MG63 (cell line): Measurements from ENCODE around the gene UVRAG. TPM values are rescaled to one million over a fixed set of nuclear protein-coding genes. Genes with fewer than 3 reads are reported as not detected.

Experiments used
- DNase-seq: peaks from one replicate; pipeline ENCODE4 v3.0.0-alpha.2; 2020
- H3K27me3 ChIP-seq: fragments of 250-450 bp; sonication (Bioruptor Pico); 2 replicates; pipeline ENCODE4 v1.5.1; 2020; ENCODE audit warnings: mild to moderate bottlenecking, moderate library complexity
- H3K36me3 ChIP-seq: fragments of 250-450 bp; sonication (Bioruptor Pico); 2 replicates; pipeline ENCODE4 v1.5.1; 2020; ENCODE audit warnings: mild to moderate bottlenecking, moderate library complexity
- H3K4me3 ChIP-seq: fragments of 250-450 bp; sonication (Bioruptor Pico); 2 replicates; pipeline ENCODE4 v1.5.1; 2020; ENCODE audit warnings: mild to moderate bottlenecking, moderate library complexity
- H3K9me3 ChIP-seq: fragments of 250-450 bp; sonication (Bioruptor Pico); 2 replicates; pipeline ENCODE4 v1.5.1; 2020; ENCODE audit warnings: mild to moderate bottlenecking, moderate library complexity
- total RNA-seq: library from RNA; depleted of rRNA; stranded (reverse); fragments of >200 nt; shearing (Covaris generic); gene quantifications from 2 replicates; pipeline ENCODE4 v1.2.3, GENCODE V29; 2014; ENCODE audit warnings: low replicate concordance; rRNA removed

Gene UVRAG
- total RNA-seq, 1 experiment from 2014 or later, result 6.9 TPM

- Histone ChIP-seq H3K4me3 (no peak overlapping the region), H3K36me3 (no peaks in the 10 kb centered on the region), H3K9me3 (no peaks in the 10 kb centered on the region), H3K27me3 (no peaks in the 10 kb centered on the region)
- no peak for DNase-seq
Measured at GRCh38 chr11:76189682-76190081, 374.7 kb downstream of the UVRAG start.

GRCh38 chr11:76190376-76190775 is 375.4 kb downstream of the UVRAG start:
- DNase-seq, result no peak
- Histone ChIP-seq H3K9me3 (no peaks in the 10 kb centered on the region), H3K36me3 (no peaks in the 10 kb centered on the region), H3K4me3 (no peak overlapping the region), H3K27me3 (no peaks in the 10 kb centered on the region)

Other genes starting within 250 kb of the UVRAG start
- not detected in 2 replicates for gene MAP6, start 146.2 kb upstream of the UVRAG start, total RNA-seq
- not detected in 2 replicates for gene MOGAT2, start 97.4 kb upstream of the UVRAG start, total RNA-seq
- gene DGAT2, start 46.4 kb upstream of the UVRAG start, total RNA-seq, result 8.6 and 10.3 TPM in 2 replicates